HEK293 (cell line): Measurements from ENCODE around the gene FAM237A.

Source experiments
- CTCF ChIA-PET: fragments of 350-600 bp; formaldehyde crosslinking; extraction: SDS; loops from one replicate; lab custom pipeline; 2021; ENCODE audit warnings: antibody characterized with exemption; lab: Yijun Ruan, JAX
- POLR2A ChIA-PET: fragments of 300-600 bp; formaldehyde crosslinking; extraction: SDS; loops from one replicate; lab custom pipeline; 2020; ENCODE audit warnings: antibody characterized with exemption, inconsistent platforms; lab: Yijun Ruan, JAX
- H3K27ac ChIP-seq: fragments of 200-500 bp; sonication (Bioruptor generic); 2 replicates; pipeline ENCODE4 v1.5.1; 2014; ENCODE audit warnings: low read depth, low read length, control low read depth, inconsistent platforms; ENCODE audit errors: extremely low read depth
- H3K36me3 ChIP-seq, 2 experiments: fragments of 200-500 bp in 1 of 2; sonication (Bioruptor generic) in 1 of 2; 1 replicate in 1 of 2; 2 replicates in 1 of 2; pipeline ENCODE4 v1.5.1; 2014 to 2017; ENCODE audit warnings: inconsistent platforms in 2 of 2, low read length in 2 of 2; ENCODE audit not compliant: control insufficient read depth in 2 of 2, insufficient read depth in 1 of 2
- H3K4me1 ChIP-seq: fragments of 200-500 bp; sonication (Bioruptor generic); 2 replicates; pipeline ENCODE4 v1.5.1; 2014; ENCODE audit warnings: mild to moderate bottlenecking, low read length, inconsistent platforms; ENCODE audit not compliant: control insufficient read depth, insufficient read depth
- H3K4me3 ChIP-seq: 2 replicates; pipeline ENCODE4 v1.5.1; 2011; ENCODE audit warnings: low read depth, mild to moderate bottlenecking, control low read depth, low read length, moderate library complexity
- H3K9me3 ChIP-seq: fragments of 200-500 bp; sonication (Bioruptor generic); 2 replicates; pipeline ENCODE4 v1.5.1; 2014; ENCODE audit warnings: low read depth, low read length, inconsistent platforms; ENCODE audit not compliant: control insufficient read depth, insufficient read depth
- AEBP2 ChIP-seq: fragments of 450-650 bp; formaldehyde crosslinking; IDR thresholded peaks from 2 replicates; pipeline ENCODE4 v1.5.1; 2016; ENCODE audit warnings: missing biosample characterization, missing genetic modification characterization, borderline replicate concordance
- BCL6B ChIP-seq: fragments of 450-650 bp; formaldehyde crosslinking; IDR thresholded peaks from 2 replicates; pipeline ENCODE4 v1.5.1; 2017; ENCODE audit warnings: missing biosample characterization, missing genetic modification characterization
- FEZF1 ChIP-seq: fragments of 450-650 bp; formaldehyde crosslinking; IDR thresholded peaks from 2 replicates; pipeline ENCODE4 v1.5.1; 2016; ENCODE audit warnings: missing biosample characterization, missing genetic modification characterization
- KLF17 ChIP-seq: fragments of 450-650 bp; formaldehyde crosslinking; IDR thresholded peaks from 2 replicates; pipeline ENCODE4 v1.5.1; 2016; ENCODE audit warnings: missing biosample characterization, missing genetic modification characterization
- MZF1 ChIP-seq: fragments of 450-650 bp; formaldehyde crosslinking; IDR thresholded peaks from 2 replicates; pipeline ENCODE4 v1.5.1; 2017; ENCODE audit warnings: missing biosample characterization, missing genetic modification characterization, borderline replicate concordance
- OSR2 ChIP-seq: fragments of 450-650 bp; formaldehyde crosslinking; IDR thresholded peaks from 2 replicates; pipeline ENCODE4 v1.5.1; 2016; ENCODE audit warnings: missing biosample characterization, missing genetic modification characterization
- ZBTB20 ChIP-seq: fragments of 450-650 bp; formaldehyde crosslinking; IDR thresholded peaks from 2 replicates; pipeline ENCODE4 v1.5.1; 2016; ENCODE audit warnings: missing biosample characterization, missing genetic modification characterization
- ZEB2 ChIP-seq: fragments of 450-650 bp; formaldehyde crosslinking; IDR thresholded peaks from 2 replicates; pipeline ENCODE4 v1.5.1; 2016; ENCODE audit warnings: missing biosample characterization, missing genetic modification characterization
- ZFP37 ChIP-seq: fragments of 450-650 bp; formaldehyde crosslinking; IDR thresholded peaks from 2 replicates; pipeline ENCODE4 v1.5.1; 2016; ENCODE audit warnings: missing biosample characterization, missing genetic modification characterization
- ZNF132 ChIP-seq: fragments of 450-650 bp; formaldehyde crosslinking; IDR thresholded peaks from 2 replicates; pipeline ENCODE4 v1.5.1; 2017; ENCODE audit warnings: missing biosample characterization, missing genetic modification characterization, borderline replicate concordance
- ZNF214 ChIP-seq: fragments of 450-650 bp; formaldehyde crosslinking; IDR thresholded peaks from 2 replicates; pipeline ENCODE4 v1.5.1; 2017; ENCODE audit warnings: missing biosample characterization, mild to moderate bottlenecking, missing genetic modification characterization, borderline replicate concordance
- ZNF23 ChIP-seq: fragments of 450-650 bp; formaldehyde crosslinking; IDR thresholded peaks from 2 replicates; pipeline ENCODE4 v1.5.1; 2016; ENCODE audit warnings: missing biosample characterization, missing genetic modification characterization, borderline replicate concordance
- ZNF248 ChIP-seq: fragments of 450-650 bp; formaldehyde crosslinking; IDR thresholded peaks from 2 replicates; pipeline ENCODE4 v1.5.1; 2017; ENCODE audit warnings: missing biosample characterization, missing genetic modification characterization
- ZNF302 ChIP-seq: fragments of 450-650 bp; formaldehyde crosslinking; IDR thresholded peaks from 2 replicates; pipeline ENCODE4 v1.5.1; 2016; ENCODE audit warnings: missing biosample characterization, missing genetic modification characterization, low read depth
- ZNF391 ChIP-seq: fragments of 450-650 bp; formaldehyde crosslinking; IDR thresholded peaks from 2 replicates; pipeline ENCODE4 v1.5.1; 2016; ENCODE audit warnings: low read depth, missing biosample characterization, missing genetic modification characterization, borderline replicate concordance
- ZNF416 ChIP-seq: fragments of 450-650 bp; formaldehyde crosslinking; IDR thresholded peaks from 2 replicates; pipeline ENCODE4 v1.5.1; 2016; ENCODE audit warnings: missing biosample characterization, missing genetic modification characterization
- ZNF423 ChIP-seq: fragments of 450-650 bp; formaldehyde crosslinking; IDR thresholded peaks from 2 replicates; pipeline ENCODE4 v1.5.1; 2016; ENCODE audit warnings: missing biosample characterization, missing genetic modification characterization
- ZNF426 ChIP-seq: fragments of 450-650 bp; formaldehyde crosslinking; IDR thresholded peaks from 2 replicates; pipeline ENCODE4 v1.5.1; 2017; ENCODE audit warnings: missing biosample characterization, missing genetic modification characterization, mild to moderate bottlenecking, inconsistent platforms, moderate library complexity
- ZNF433 ChIP-seq: fragments of 450-650 bp; formaldehyde crosslinking; IDR thresholded peaks from 2 replicates; pipeline ENCODE4 v1.5.1; 2016; ENCODE audit warnings: missing biosample characterization, missing genetic modification characterization, low read depth
- ZNF560 ChIP-seq: fragments of 450-650 bp; formaldehyde crosslinking; IDR thresholded peaks from 2 replicates; pipeline ENCODE4 v1.5.1; 2017; ENCODE audit warnings: missing biosample characterization, missing genetic modification characterization, borderline replicate concordance
- ZNF626 ChIP-seq: fragments of 450-650 bp; sonication (Bioruptor Pico); formaldehyde crosslinking; IDR thresholded peaks from 2 replicates; pipeline ENCODE4 v1.5.1; 2018; ENCODE audit warnings: missing biosample characterization, missing genetic modification characterization, inconsistent platforms
- ZNF707 ChIP-seq: fragments of 450-650 bp; formaldehyde crosslinking; IDR thresholded peaks from 2 replicates; pipeline ENCODE4 v1.5.1; 2016; ENCODE audit warnings: missing biosample characterization, missing genetic modification characterization
- ZNF830 ChIP-seq: fragments of 450-650 bp; IDR thresholded peaks from 2 replicates; pipeline ENCODE4 v1.5.0; 2018; ENCODE audit warnings: missing biosample characterization, missing genetic modification characterization, low read depth, mild to moderate bottlenecking, moderate library complexity
- TF ChIP-seq, protein P1 (sequence below): fragments of 450-650 bp; formaldehyde crosslinking; IDR thresholded peaks from 2 replicates; pipeline ENCODE4 v1.5.1; 2017; ENCODE audit warnings: missing biosample characterization, missing genetic modification characterization

The FAM237A gene

DNA sequence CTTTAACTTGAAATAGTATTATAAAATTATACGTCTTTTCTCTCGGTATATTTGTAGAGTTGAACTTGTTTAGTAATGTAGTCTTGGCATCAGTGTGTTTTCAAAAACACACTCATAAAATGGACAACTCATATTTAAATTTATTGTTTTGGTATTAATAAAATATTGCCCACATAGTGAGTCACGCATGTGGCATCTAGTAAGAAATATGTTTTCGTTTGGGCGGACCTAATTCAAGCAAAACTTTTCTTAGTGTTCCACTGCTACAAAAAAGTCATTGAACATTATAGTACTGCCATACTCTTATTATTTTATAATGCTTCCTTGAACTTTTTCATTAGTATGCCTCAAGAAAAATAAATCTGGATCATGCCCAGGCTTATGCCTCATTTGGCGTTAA, 31.1 kb upstream of the FAM237A start:
- H3K36me3 ChIP-seq, result no peaks in the 10 kb centered on the region; a peak in 1 of 3 replicates
- H3K4me1 ChIP-seq, result no peaks in the 10 kb centered on the region
- POLR2A ChIA-PET, result no interaction called here

GRCh38 chr2:206611736-206612135, 30.6 kb upstream of the FAM237A start:
- H3K27ac ChIP-seq, result no peak overlapping the region
- no peak overlapping the region for H3K4me3 ChIP-seq
- H3K9me3 ChIP-seq, result no peaks in the 10 kb centered on the region
- POLR2A ChIA-PET, result no interaction called here
- no peaks in the 10 kb centered on the region; a peak in 1 of 3 replicates for H3K36me3 ChIP-seq
- CTCF ChIA-PET, result no interaction called here
- no peak for TF ChIP-seq FEZF1 (tag by site-specific recombination)
- no peak for TF ChIP-seq ZNF426 (tag by site-specific recombination)
- no peak for TF ChIP-seq ZNF132 (tag by site-specific recombination)
- no peak for TF ChIP-seq ZNF391 (tag by site-specific recombination)
- no peak for TF ChIP-seq AEBP2
- no peak for TF ChIP-seq ZNF416 (tag by site-specific recombination)
- TF ChIP-seq ZNF423 (tag by site-specific recombination), result no peak
- no peak for TF ChIP-seq ZNF23 (tag by site-specific recombination)
- H3K4me1 ChIP-seq, result no peaks in the 10 kb centered on the region

More for the DNA sequence above, 31.1 kb upstream of the FAM237A start:
- CTCF ChIA-PET, result no interaction called here
- Histone ChIP-seq H3K27ac (no peak overlapping the region), H3K9me3 (no peaks in the 10 kb centered on the region), H3K4me3 (no peak overlapping the region)
- TF ChIP-seq ZNF248 (tag by site-specific recombination) (no peak), ZEB2 (no peak), ZBTB20 (tag by site-specific recombination) (no peak), ZNF302 (tag by site-specific recombination) (no peak), OSR2 (tag by site-specific recombination) (no peak), ZFP37 (tag by site-specific recombination) (no peak), ZNF214 (tag by site-specific recombination) (no peak), BCL6B (tag by site-specific recombination) (no peak), ZNF830 (no peak), MZF1 (tag by site-specific recombination) (no peak), ZNF626 (tag by site-specific recombination) (no peak), KLF17 (tag by site-specific recombination) (no peak), ZNF707 (no peak), ZNF560 (tag by site-specific recombination) (no peak), ZNF433 (tag by site-specific recombination) (no peak)
- TF ChIP-seq, protein P1, sequence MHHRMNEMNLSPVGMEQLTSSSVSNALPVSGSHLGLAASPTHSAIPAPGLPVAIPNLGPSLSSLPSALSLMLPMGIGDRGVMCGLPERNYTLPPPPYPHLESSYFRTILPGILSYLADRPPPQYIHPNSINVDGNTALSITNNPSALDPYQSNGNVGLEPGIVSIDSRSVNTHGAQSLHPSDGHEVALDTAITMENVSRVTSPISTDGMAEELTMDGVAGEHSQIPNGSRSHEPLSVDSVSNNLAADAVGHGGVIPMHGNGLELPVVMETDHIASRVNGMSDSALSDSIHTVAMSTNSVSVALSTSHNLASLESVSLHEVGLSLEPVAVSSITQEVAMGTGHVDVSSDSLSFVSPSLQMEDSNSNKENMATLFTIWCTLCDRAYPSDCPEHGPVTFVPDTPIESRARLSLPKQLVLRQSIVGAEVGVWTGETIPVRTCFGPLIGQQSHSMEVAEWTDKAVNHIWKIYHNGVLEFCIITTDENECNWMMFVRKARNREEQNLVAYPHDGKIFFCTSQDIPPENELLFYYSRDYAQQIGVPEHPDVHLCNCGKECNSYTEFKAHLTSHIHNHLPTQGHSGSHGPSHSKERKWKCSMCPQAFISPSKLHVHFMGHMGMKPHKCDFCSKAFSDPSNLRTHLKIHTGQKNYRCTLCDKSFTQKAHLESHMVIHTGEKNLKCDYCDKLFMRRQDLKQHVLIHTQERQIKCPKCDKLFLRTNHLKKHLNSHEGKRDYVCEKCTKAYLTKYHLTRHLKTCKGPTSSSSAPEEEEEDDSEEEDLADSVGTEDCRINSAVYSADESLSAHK, result no peak
